Right lobe of liver (tissue), 6 donors: ENCODE results near the gene EPS8. TPM values are rescaled to one million over a fixed set of nuclear protein-coding genes. Genes with fewer than 3 reads are reported as not detected.

Experiments
- ATAC-seq, 4 donors: fragments of 200-7000 bp; cut with Tn5 transposase; one replicate each; pipeline ENCODE4 v1.9.1; 2020; ENCODE audit warnings: mild to moderate bottlenecking in 4 of 4, moderate library complexity in 4 of 4
- DNase-seq, 3 donors: peaks; one replicate each; pipeline ENCODE4 v3.0.0-alpha.2; 2020
- H3K27ac ChIP-seq, 3 donors: fragments of 200-600 bp; one replicate each; pipeline ENCODE4 v1.8.0; 2022
- H3K27me3 ChIP-seq, 2 donors: fragments of 200-600 bp; one replicate each; pipeline ENCODE4 v1.8.0; 2022
- H3K36me3 ChIP-seq, 4 donors: fragments of 200-600 bp; sonication (generic) in 1 of 4; one replicate each; pipeline versions ENCODE4 v1.5.1 to v1.8.0; 2017 to 2022; ENCODE audit warnings: control low read depth in 1 of 4
- H3K4me1 ChIP-seq, 4 donors: fragments of 200-600 bp; sonication (generic) in 1 of 4; one replicate each; pipeline versions ENCODE4 v1.5.1 to v1.8.0; 2017 to 2022; ENCODE audit warnings: control low read depth in 1 of 4
- H3K4me3 ChIP-seq, 3 donors: fragments of 200-600 bp; one replicate each; pipeline ENCODE4 v1.8.0; 2022
- H3K9me3 ChIP-seq, 4 donors: fragments of 200-600 bp; sonication (generic) in 1 of 4; one replicate each; pipeline versions ENCODE4 v1.5.1 to v1.8.0; 2017 to 2022; ENCODE audit warnings: control low read depth in 1 of 4
- POLR2A ChIP-seq: fragments of 450-650 bp; IDR thresholded peaks from one replicate; pipeline ENCODE4 v1.6.1; 2017; ENCODE audit warnings: antibody characterized with exemption, mild to moderate bottlenecking
- WGBS: methylation state at CpG from one replicate; pipeline ENCODE4 v1.1.6; 2018; ENCODE audit warnings: low coverage, low lambda C conversion rate; ENCODE audit not compliant: insufficient coverage; ENCODE audit errors: missing lambda C conversion rate; 5-methylcytosine and 5-hydroxymethylcytosine counted together
- intact Hi-C, 2 donors: fragments of 100-400 bp; cut with DNase I; formaldehyde crosslinking; loops; one replicate each; pipeline versions ENCODE4 v1.11.2 to v1.14.1; 2022
- total RNA-seq, 6 experiments: library from RNA; depleted of rRNA in 2 of 6; stranded (reverse); fragments of >200 nt in 2 of 6; fragmentation: NEBNext Ultra II Directional in 3 of 6; extraction: Animal tissue kit (Norgen Biotek cat#: 25700) in 3 of 6; gene quantifications; one replicate each; pipeline versions ENCODE4 v1.1.0 to v1.2.4, GENCODE V29; 2016 to 2023
- TF ChIP-seq, protein P1 (sequence below), 4 donors: fragments of 200-600 bp in 3 of 4; fragments of 450-650 bp in 1 of 4; IDR thresholded peaks; one replicate each; pipeline versions ENCODE4 v1.5.1 to v1.8.0; 2016 to 2022; ENCODE audit warnings: antibody characterized with exemption in 4 of 4, mild to moderate bottlenecking in 2 of 4
- donor health status: DM: no; HTN: yes; CAD: no.
- donor health status: DM: no; HTN: no; CAD: no.
- donor health status: DM: no; HTN: no; CAD: no.
- donor health status: DM: no; HTN: yes; CAD: no.
- donor health status: DM: no; HTN: yes; CAD: no.

The EPS8 gene
- total RNA-seq, 6 experiments from 2014 or later = 21.3 to 44.8 (median 28.2) TPM

DNA sequence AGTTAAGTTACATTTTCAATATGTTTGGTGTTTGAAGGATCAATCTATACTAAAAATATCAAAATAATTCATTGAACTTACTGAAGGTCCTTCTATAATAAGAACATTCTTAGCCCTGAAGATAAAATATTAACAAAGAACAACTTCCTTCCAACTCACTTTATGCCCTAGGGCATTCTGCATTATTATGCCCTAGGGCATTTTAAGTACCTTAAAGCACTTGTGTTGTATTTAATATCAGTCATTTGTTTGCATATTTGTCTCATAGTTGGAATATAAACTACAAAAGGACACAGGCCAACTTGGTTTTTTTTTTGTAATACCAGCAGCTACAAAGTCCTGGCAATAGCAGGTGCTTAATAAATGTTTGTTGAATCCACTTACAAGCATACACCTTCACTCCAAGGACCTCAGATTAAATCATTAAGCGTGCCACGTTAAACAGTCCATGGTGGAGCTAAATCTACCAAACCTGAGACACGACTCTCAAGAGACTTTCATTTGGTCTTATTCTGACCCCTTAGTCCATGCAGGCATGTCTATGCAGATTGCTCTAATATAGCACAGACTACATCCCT, 50.7 kb downstream of the EPS8 start:
- Histone ChIP-seq H3K27me3 (no peaks in the 10 kb centered on the region), H3K9me3 (no peaks in the 10 kb centered on the region), H3K4me3 (no peak overlapping the region), H3K27ac (no peak overlapping the region), H3K4me1 (peaks cover 0 to 4% (median 0%) of the 10 kb centered on the region in 4 donors), H3K36me3 (no peaks in the 10 kb centered on the region)
- ATAC-seq (peak in 1 of 4 donors; percentile 33), DNase-seq (no peak)
- 23% methylated on average over 2 of the region's 3 CpGs for WGBS
- intact Hi-C loops = no loop called here
- TF ChIP-seq POLR2A = no peak
- TF ChIP-seq, protein P1, sequence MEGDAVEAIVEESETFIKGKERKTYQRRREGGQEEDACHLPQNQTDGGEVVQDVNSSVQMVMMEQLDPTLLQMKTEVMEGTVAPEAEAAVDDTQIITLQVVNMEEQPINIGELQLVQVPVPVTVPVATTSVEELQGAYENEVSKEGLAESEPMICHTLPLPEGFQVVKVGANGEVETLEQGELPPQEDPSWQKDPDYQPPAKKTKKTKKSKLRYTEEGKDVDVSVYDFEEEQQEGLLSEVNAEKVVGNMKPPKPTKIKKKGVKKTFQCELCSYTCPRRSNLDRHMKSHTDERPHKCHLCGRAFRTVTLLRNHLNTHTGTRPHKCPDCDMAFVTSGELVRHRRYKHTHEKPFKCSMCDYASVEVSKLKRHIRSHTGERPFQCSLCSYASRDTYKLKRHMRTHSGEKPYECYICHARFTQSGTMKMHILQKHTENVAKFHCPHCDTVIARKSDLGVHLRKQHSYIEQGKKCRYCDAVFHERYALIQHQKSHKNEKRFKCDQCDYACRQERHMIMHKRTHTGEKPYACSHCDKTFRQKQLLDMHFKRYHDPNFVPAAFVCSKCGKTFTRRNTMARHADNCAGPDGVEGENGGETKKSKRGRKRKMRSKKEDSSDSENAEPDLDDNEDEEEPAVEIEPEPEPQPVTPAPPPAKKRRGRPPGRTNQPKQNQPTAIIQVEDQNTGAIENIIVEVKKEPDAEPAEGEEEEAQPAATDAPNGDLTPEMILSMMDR (IDR thresholded peaks at IDR 0.05) = no peak

DNA sequence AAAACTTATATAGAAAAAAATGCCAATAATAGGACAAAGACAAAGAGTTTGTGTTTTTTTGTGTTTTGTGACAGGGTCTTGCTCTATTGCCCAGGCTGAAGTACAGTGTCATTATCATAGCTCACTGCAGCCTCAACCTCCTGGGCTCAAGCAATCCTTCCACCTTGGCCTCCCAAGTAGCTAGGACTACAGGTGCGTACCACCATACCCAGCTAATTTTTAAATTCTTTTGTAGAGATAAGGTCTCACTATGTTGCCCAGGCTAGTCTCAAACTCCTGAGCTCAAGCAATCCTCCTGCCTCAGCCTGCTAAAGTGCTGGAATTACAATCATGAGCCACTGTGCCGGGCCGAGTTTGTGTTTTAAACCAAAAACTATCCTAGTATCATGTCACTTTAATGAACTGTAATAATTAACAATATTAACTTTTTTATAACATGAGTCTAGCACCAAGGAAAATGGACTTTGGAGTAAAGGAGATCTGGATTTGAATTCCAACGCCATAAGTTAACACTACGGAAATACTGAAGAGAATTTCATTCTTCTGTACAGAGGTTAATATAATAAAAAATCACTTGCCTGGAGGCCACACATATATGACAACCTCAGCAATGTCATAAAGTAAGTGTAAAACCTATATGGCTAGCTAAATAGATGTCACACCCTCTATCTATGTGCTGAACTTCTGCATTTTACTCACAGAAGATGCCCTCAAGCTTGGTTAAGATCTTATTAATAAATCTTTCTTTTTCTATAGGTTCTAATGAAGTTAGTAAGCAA, 53.2 kb downstream of the EPS8 start:
- no peaks in the 10 kb centered on the region for H3K36me3 ChIP-seq
- TF ChIP-seq, protein P1 (IDR thresholded peaks at IDR 0.05) = no peak
- no peak for TF ChIP-seq POLR2A
- WGBS = 59% methylated on average over 5 of the region's 5 CpGs
- intact Hi-C loops = no loop called here
- no peak overlapping the region for H3K4me3 ChIP-seq
- no peak overlapping the region for H3K27ac ChIP-seq
- H3K4me1 ChIP-seq = peaks cover 0 to 4% (median 0%) of the 10 kb centered on the region in 4 donors
- ATAC-seq (peak in 2 of 4 donors; percentile 14 to 38), DNase-seq (no peak)
- no peaks in the 10 kb centered on the region for H3K9me3 ChIP-seq
- no peaks in the 10 kb centered on the region for H3K27me3 ChIP-seq

DNA sequence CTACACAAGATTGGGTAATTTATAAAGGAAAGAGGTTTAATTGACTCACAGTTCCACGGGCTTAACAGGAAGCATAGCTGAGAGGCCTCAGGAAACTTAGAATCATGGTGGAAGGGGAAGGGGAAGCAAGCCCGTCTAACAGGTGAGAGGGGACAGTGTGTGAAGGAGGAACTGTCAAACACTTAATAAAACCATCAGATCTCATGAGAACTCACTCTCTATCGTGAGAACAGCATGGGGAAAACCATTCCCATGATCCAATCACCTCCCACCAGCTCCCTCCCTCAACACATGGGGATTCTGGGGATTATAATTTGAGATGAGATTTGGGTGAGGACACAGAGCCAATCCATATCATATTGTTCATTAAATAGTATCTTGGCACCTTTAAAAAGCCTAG, 56.1 kb downstream of the EPS8 start:
- no peak overlapping the region for H3K4me3 ChIP-seq

DNA sequence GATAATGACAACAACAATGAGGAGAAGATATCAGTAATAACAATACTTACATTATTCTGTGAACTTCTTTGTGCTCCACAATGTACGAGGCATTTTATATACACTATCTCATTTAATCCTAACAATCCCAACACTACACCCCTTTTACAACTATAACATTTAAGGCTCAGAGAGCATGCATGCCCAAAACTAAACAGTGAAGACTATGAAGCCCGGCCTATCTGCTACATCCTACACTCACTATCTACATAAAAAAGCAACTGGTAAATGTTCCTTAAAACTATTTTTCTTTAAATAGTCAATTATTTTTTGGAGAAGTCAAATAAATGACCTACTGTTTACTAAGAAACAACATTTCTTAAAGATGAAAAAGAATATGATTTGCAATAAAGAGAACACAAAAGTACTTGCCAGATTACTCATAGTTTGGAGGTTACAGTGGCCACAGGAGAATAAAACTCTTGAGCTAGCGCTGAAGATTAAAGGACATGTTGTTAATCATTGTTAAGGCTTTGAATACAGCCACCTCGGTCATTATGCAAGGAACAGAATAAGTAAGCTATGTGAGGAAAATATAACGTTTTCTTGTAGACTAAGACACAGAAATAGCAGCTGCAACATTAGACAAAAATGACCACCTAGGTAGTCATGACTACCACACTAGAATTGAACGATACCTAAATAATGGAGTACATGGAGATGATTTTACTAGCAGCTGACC, 56.7 kb downstream of the EPS8 start:
- Histone ChIP-seq H3K4me1 (peaks cover 0 to 4% (median 0%) of the 10 kb centered on the region in 4 donors), H3K4me3 (no peak overlapping the region), H3K27me3 (no peaks in the 10 kb centered on the region), H3K36me3 (no peaks in the 10 kb centered on the region), H3K27ac (no peak overlapping the region), H3K9me3 (no peaks in the 10 kb centered on the region)
- TF ChIP-seq, protein P1 (IDR thresholded peaks at IDR 0.05) = no peak
- TF ChIP-seq POLR2A = no peak
- intact Hi-C loops = no loop called here
- DNase-seq (no peak), ATAC-seq (peak; percentile 69 to 88 (median 81))
- 51% methylated on average over 6 of the region's 6 CpGs for WGBS

More for the DNA sequence above, 56.1 kb downstream of the EPS8 start:
- WGBS = 58% methylated on average over 3 of the region's 3 CpGs
- Histone ChIP-seq H3K9me3 (no peaks in the 10 kb centered on the region), H3K27ac (no peak overlapping the region), H3K4me1 (peaks cover 0 to 4% (median 0%) of the 10 kb centered on the region in 4 donors), H3K36me3 (no peaks in the 10 kb centered on the region), H3K27me3 (no peaks in the 10 kb centered on the region)
- ATAC-seq (no peak), DNase-seq (no peak)
- TF ChIP-seq, protein P1 (IDR thresholded peaks at IDR 0.05) = no peak
- TF ChIP-seq POLR2A = no peak
- intact Hi-C loops = no loop called here
